Left colon (tissue), 2 donors: Measurements from ENCODE around the gene ALDH1B1. TPM values are rescaled to one million over a fixed set of nuclear protein-coding genes. Genes with fewer than 3 reads are reported as not detected.

Experiments used
- ATAC-seq: fragments of 200-7000 bp; cut with Tn5 transposase; one replicate; pipeline ENCODE4 v1.9.1; 2020; ENCODE audit warnings: mild to moderate bottlenecking, moderate library complexity
- DNase-seq, 2 donors: peaks; one replicate each; pipeline ENCODE4 v3.0.0-alpha.2; 2020
- intact Hi-C, 2 donors: fragments of 100-400 bp; cut with DNase I in 1 of 2; cut with micrococcal nuclease in 1 of 2; formaldehyde crosslinking; loops; one replicate each; pipeline versions ENCODE4 v1.11.2 to v1.14.0; 2022; cut with DNase I, micrococcal nuclease
- total RNA-seq, 2 donors: library from RNA; stranded (reverse); fragmentation: NEBNext Ultra II Directional; extraction: Animal tissue kit (Norgen Biotek cat#: 25700); gene quantifications; one replicate each; pipeline ENCODE4 v1.2.1, GENCODE V29; 2021
- donor health status: DM: no; HTN: no; CAD: no.
- donor health status: DM: yes; HTN: yes; CAD: no.

The ALDH1B1 gene
- total RNA-seq, 2 donors from 2014 or later = 34.7 to 53.9 TPM

GRCh38 chr9:38424918-38425317 is 32.4 kb downstream of the ALDH1B1 start:
- DNase-seq (no peak), ATAC-seq (no peak)

GRCh38 chr9:38428062-38428461 is 35.6 kb downstream of the ALDH1B1 start:
- intact Hi-C loops = no loop called here
- ATAC-seq (no peak), DNase-seq (no peak)

More at GRCh38 chr9:38424918-38425317, 32.4 kb downstream of the ALDH1B1 start:
- intact Hi-C loops = no loop called here

DNA sequence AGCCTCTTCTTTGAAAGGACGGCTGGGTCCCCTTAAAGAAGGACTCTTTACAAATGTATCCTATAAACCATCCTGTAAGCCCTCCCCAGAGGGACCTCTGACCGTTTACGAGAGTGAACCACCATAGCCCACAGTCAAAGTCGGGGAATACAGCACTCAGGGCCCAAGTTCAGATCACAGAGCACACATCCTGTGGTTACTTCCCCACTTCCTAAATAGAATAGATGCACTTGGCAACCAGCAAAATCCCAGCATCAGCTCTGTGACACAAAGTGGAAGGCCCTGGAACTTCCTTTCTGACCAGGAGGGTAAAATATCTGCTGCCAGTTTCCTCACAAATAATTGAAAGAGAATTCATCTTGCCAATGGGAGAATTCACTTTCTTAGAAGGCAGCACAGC is 38.6 kb downstream of the ALDH1B1 start:
- DNase-seq (no peak), ATAC-seq (no peak)
- intact Hi-C loops = no loop called here

GRCh38 chr9:38432922-38433510 is 40.5 kb downstream of the ALDH1B1 start:
- peak; percentile 27 for ATAC-seq
- no peak for DNase-seq
- intact Hi-C loops = no loop called here

DNA sequence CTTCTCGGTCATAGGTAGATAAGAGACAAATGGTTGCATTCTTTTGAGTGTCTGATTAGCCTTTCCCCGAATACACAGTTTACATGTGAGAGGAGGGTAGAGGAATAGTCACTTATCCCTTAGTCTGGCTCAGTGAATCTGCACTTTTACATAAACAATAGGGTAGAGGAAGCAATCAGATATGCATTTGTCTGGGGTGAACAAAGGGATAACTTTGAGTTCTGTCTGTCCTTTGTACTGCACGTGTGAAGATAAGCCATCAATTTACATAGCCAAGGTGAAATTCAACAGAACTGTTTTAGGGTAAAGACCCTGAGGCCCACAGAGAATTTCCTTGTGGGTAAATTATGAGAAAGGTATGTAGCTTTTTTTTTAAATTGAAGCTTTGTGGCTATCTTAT is 41.9 kb downstream of the ALDH1B1 start:
- ATAC-seq = peak; percentile 15
- no peak for DNase-seq
- intact Hi-C loops = no loop called here

DNA sequence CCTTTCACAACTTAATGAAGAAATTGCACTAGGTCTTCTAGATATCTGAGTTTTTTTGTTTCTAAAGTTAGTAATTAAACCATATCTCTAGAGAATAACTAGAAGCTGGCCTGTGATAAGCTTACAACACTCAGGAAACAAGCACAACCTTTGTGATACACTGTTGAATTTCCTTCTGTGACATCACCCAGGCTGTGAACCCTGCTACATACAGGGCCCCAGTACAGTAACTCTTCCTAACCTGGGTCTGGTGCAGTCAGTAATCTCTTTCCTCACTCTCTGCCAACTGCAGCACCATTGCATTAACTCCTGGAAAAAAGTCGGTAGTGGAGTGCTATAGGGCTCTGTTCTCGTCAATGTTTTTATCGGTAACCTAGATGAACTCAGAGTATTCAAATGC is 42.4 kb downstream of the ALDH1B1 start:
- ATAC-seq (peak; percentile 85), DNase-seq (no peak)
- intact Hi-C loops = no loop called here

DNA sequence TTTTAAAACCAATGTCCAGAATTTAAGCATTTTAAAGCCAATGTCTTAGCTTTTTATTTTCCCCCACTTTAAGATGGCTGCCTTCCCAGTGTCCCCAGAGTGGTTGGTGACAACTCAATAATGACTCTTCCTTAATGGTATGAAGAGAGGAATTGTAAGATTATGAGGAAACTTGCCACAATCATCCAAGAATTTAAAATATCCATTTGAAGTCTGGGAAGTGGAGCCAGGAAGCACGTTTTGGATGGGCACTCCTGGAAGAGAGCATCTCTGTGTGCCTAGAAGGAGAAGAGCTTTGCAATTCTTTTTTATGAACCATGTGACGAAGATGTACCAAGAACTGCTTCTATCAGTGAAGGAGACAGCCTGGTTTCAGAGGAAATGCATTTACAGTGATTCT is 43.0 kb downstream of the ALDH1B1 start:
- DNase-seq (no peak), ATAC-seq (no peak)
- intact Hi-C loops = no loop called here

DNA sequence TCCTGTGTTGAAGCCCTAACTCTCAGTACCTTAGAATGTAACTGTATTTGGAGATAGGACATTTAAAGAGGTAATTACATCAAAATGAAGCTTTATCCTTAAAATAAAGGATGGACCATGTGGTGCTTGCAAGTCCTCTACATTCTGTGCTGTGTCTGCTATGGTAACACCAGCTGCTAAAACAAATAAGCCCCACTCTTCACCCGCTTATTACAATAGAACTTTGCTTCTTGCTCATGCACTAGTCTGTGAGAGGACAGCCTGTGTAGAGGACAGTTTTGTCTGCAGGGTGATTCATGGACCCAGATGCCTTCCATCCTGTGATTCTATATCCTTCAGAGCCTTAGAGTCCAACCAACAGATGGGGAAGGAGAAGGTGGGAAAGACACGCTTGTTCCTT is 44.2 kb downstream of the ALDH1B1 start:
- ATAC-seq (no peak), DNase-seq (no peak)
- intact Hi-C loops = no loop called here

- ATAC-seq (peak; percentile 65), DNase-seq (no peak)
- intact Hi-C loops = no loop called here
Observed at GRCh38 chr9:38437193-38437823, 44.8 kb downstream of the ALDH1B1 start.

GRCh38 chr9:38439291-38439915 is 46.9 kb downstream of the ALDH1B1 start:
- intact Hi-C loops = no loop called here
- DNase-seq = no peak
- ATAC-seq = no peak

DNA sequence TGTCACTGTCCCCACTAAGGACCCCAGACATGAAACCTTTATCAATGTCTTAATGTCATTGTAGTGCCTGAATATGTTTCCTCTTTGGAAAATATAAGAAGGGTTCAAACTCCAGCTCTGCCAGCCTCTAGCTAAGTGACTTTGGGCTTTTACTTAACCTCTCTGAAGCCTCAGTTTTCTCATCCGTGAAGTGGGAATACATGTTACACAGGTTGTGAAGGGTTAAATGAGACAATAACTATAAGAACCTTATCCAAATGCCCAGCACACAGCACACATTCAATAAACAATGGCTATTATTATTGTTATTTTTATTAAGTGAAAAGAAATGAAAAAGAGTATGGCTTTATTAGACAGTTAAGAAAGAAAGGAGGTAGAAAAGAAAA is 47.4 kb downstream of the ALDH1B1 start:
- intact Hi-C loops = no loop called here
- no peak for DNase-seq
- no peak for ATAC-seq

DNA sequence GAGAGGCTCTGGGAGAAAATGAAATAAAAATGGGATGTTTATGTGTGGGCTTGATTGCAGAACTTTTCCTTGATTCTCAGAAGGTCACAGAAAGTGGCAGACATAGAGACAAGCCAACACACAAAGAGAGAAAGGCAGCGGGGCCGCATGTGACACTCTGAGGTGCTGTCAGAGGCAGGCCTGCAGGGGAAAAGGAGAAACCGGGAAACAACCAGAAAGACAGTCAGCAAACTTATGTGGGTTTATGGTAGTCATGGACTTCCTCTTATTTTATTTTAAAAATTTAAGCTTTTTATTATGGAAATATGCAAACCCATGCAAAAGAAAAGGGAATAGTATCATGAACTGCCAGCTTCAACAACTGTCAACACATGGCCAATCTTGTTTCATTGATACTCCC is 48.0 kb downstream of the ALDH1B1 start:
- DNase-seq (no peak), ATAC-seq (no peak)
- intact Hi-C loops = no loop called here

DNA sequence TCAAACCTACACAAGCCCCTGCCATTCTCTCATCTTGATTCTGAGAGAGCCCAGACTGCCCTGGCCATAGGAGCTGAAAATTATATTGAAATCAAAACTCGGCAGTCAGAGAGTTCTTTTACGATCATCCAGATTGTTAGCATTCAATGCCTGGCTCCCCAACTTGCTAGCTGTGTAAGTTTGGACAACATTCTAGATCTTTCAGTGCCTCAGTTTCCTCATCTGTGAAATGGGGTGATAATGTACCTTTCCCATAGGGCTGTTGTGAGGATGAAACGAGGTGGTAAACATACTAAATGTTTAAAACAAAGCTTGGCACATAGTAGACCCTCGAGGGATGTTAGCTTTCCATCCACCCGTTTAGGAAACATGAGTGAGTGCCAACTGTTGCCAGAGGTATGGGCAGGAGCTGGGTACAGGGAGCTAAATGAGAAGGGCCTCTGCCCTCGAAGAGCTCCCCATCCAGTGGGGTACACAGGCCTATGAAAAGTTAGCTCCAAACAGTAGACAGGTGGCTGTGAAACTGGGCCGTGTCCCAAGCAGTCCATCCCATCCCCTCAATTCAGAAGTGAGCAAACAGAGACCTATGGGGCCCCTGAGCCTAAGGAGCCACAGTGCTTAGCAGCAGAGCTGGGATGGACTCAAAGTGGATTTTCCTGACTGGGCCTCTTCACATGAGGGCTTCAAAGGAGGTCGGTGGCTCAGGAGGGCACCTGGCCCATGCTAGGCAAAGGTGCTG is 49.0 kb downstream of the ALDH1B1 start:
- intact Hi-C loops = no loop called here

DNA sequence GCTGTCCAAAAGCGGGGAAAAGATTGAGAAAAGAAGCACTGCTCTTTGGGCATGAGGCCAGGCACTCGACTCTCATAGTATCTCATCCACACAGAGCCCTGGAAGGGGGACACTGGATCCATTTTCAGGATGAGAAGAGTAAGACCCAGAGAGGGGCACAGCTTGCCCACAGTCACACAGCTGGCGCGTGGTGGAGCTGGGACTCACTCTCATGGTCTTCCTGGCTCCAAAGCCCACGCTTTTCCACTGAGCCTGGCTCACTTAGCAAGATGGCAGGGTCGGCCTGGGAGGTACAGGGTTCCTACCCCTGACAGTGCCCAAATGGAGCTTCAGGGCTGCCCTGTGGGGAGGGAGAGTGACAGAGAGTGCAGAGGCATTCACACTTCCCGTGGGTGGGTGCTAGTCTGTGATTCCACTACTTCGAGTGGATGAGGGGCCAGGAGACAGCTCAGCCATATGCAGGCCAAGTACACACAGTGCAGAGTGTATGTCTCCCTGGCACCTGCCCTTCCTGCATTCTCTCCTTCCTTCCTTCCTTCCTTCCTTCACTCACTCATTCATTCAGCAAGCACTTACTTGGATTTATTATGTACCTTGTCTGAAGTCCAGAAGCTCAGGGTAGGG is 50.1 kb downstream of the ALDH1B1 start:
- no peak for DNase-seq
- no peak for ATAC-seq
- intact Hi-C loops = no loop called here

More for the DNA sequence above, 49.0 kb downstream of the ALDH1B1 start:
- DNase-seq (no peak), ATAC-seq (no peak)

GRCh38 chr9:38443181-38443580 is 50.7 kb downstream of the ALDH1B1 start:
- intact Hi-C loops = no loop called here
- ATAC-seq = no peak
- no peak for DNase-seq

DNA sequence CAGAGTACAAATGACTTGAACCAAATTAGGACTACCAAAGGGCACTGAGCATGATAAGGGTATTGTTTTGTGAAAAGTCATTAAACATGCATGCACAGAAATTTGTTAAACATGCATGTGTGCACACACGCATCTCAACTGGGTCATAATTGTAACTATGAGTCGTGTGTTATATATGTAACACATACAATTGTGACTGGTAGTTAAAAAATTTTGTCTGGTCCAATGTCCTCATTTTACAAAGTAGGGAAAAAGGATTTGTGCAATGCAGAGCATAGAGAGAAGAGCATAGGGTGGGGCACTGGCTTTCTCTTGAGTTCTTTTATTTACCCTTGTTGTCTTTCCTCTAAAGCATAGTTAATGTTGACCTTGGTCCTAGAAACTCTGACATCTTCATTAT is 51.1 kb downstream of the ALDH1B1 start:
- ATAC-seq (no peak), DNase-seq (no peak)
- intact Hi-C loops = no loop called here

GRCh38 chr9:38445154-38446043 is 52.9 kb downstream of the ALDH1B1 start:
- DNase-seq = no peak
- no peak for ATAC-seq
- intact Hi-C loops = no loop called here

- intact Hi-C loops = no loop called here
Observed at GRCh38 chr9:38447703-38448102, 55.2 kb downstream of the ALDH1B1 start.

More at GRCh38 chr9:38447703-38448102, 55.2 kb downstream of the ALDH1B1 start:
- no peak for ATAC-seq
- no peak for DNase-seq
